Mammary epithelial cell (primary cell): ENCODE measurements around the gene PFDN4.

Source experiments
- CTCF ChIP-seq, 2 donors: IDR thresholded peaks in 1 of 2; conservative IDR thresholded peaks in 1 of 2; 2 replicates each; pipeline ENCODE4 v1.5.1; 2011 to 2012; ENCODE audit warnings: inconsistent platforms in 2 of 2, low read length in 2 of 2, mild to moderate bottlenecking in 2 of 2, control low read depth in 1 of 2, low read depth in 1 of 2; ENCODE audit not compliant: insufficient read depth in 1 of 2; ENCODE audit errors: extremely low read depth in 1 of 2
- EZH2 ChIP-seq: IDR thresholded peaks from 2 replicates; pipeline ENCODE4 v1.6.1; 2012; ENCODE audit warnings: low read length, inconsistent platforms, borderline replicate concordance

DNA sequence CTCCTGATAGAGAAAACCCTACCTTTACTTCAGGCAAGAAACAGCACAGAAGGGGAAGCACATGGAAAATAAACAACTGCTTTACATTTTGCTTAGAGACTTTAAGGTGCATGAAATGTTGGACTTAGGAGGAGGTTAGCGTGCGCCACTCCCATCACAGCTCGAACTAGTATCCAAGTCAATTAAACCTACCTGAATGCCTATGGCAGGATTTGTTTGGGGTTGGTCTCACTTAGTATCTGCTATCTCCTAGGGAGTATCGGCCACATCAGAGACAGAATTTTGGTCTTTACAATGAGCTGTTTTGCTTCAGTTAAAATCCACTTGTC is 46.1 kb upstream of the PFDN4 start:
- no peak for TF ChIP-seq CTCF (conservative IDR thresholded peaks at IDR 0.05 in 1 of 2, IDR thresholded peaks at IDR 0.05 in 1 of 2; ENCODE audit: extremely low read depth in 1 of 2, insufficient read depth in 1 of 2, low read depth in 1 of 2, low read length in 2 of 2)
- TF ChIP-seq EZH2: no peak
